ENCODE measurements around the gene MMP3.

The MMP3 gene

DNA sequence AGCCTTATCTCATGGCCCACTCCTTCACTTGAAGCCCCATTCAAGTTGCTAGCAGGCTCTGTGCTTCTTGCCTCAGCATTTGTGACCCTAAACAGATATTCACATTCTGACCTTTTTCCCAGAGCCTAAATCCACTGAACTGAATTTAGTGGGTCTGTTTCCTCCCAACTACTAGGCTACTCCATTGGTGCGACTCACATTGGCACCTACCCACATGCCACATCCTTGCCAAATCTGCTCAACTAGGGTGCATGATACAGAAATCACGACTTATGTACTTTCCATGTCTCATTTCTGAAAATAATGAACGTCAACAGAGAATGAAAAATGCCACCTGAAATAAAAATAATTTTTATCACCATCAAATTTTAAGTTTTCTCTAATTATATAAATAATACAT lies 39.7 kb upstream of the MMP3 start:
- TF ChIP-seq PPARA (CRISPR knock-in tag; IDR thresholded peaks at IDR 0.05; ENCODE audit: borderline replicate concordance) (no peak), TCF4 (CRISPR knock-in tag; IDR thresholded peaks at IDR 0.05; ENCODE audit: borderline replicate concordance) (no peak), ZFP3 (CRISPR knock-in tag; IDR thresholded peaks at IDR 0.05) (no peak), PATZ1 (CRISPR knock-in tag; IDR thresholded peaks at IDR 0.05; ENCODE audit: borderline replicate concordance) (no peak)
- TF ChIP-seq, protein P1, sequence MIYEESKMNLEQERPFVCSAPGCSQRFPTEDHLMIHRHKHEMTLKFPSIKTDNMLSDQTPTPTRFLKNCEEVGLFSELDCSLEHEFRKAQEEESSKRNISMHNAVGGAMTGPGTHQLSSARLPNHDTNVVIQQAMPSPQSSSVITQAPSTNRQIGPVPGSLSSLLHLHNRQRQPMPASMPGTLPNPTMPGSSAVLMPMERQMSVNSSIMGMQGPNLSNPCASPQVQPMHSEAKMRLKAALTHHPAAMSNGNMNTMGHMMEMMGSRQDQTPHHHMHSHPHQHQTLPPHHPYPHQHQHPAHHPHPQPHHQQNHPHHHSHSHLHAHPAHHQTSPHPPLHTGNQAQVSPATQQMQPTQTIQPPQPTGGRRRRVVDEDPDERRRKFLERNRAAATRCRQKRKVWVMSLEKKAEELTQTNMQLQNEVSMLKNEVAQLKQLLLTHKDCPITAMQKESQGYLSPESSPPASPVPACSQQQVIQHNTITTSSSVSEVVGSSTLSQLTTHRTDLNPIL (CRISPR knock-in tag; IDR thresholded peaks at IDR 0.05; ENCODE audit: low read depth) = no peak
- TF ChIP-seq, protein P2, sequence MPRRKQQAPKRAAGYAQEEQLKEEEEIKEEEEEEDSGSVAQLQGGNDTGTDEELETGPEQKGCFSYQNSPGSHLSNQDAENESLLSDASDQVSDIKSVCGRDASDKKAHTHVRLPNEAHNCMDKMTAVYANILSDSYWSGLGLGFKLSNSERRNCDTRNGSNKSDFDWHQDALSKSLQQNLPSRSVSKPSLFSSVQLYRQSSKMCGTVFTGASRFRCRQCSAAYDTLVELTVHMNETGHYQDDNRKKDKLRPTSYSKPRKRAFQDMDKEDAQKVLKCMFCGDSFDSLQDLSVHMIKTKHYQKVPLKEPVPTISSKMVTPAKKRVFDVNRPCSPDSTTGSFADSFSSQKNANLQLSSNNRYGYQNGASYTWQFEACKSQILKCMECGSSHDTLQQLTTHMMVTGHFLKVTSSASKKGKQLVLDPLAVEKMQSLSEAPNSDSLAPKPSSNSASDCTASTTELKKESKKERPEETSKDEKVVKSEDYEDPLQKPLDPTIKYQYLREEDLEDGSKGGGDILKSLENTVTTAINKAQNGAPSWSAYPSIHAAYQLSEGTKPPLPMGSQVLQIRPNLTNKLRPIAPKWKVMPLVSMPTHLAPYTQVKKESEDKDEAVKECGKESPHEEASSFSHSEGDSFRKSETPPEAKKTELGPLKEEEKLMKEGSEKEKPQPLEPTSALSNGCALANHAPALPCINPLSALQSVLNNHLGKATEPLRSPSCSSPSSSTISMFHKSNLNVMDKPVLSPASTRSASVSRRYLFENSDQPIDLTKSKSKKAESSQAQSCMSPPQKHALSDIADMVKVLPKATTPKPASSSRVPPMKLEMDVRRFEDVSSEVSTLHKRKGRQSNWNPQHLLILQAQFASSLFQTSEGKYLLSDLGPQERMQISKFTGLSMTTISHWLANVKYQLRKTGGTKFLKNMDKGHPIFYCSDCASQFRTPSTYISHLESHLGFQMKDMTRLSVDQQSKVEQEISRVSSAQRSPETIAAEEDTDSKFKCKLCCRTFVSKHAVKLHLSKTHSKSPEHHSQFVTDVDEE (CRISPR knock-in tag; IDR thresholded peaks at IDR 0.05) = no peak
- ATAC-seq = no peak

GRCh38 chr11:102882389-102883024 lies 39.1 kb upstream of the MMP3 start:
- no peak for TF ChIP-seq ISL1 (CRISPR knock-in tag; IDR thresholded peaks at IDR 0.05)
- no peak for TF ChIP-seq CSDC2 (CRISPR knock-in tag; IDR thresholded peaks at IDR 0.05)
- TF ChIP-seq ARNTL (CRISPR knock-in tag; IDR thresholded peaks at IDR 0.05; ENCODE audit: borderline replicate concordance, low read depth) = no peak
- TF ChIP-seq SNAI2 (CRISPR knock-in tag; IDR thresholded peaks at IDR 0.05) = no peak
- ATAC-seq = no peak

- no peak for ATAC-seq
- TF ChIP-seq PATZ1 (CRISPR knock-in tag; IDR thresholded peaks at IDR 0.05; ENCODE audit: borderline replicate concordance) (no peak), ESRRG (CRISPR knock-in tag; IDR thresholded peaks at IDR 0.05) (no peak), PPARA (CRISPR knock-in tag; IDR thresholded peaks at IDR 0.05; ENCODE audit: borderline replicate concordance) (no peak), SNAI2 (CRISPR knock-in tag; IDR thresholded peaks at IDR 0.05) (no peak), ZFP30 (CRISPR knock-in tag; IDR thresholded peaks at IDR 0.05) (no peak), CSDC2 (CRISPR knock-in tag; IDR thresholded peaks at IDR 0.05) (no peak), ZNF565 (CRISPR knock-in tag; conservative IDR thresholded peaks at IDR 0.05; ENCODE audit: low read depth) (no peak), ZNF8 (CRISPR knock-in tag; IDR thresholded peaks at IDR 0.05) (no peak), RARB (CRISPR knock-in tag; IDR thresholded peaks at IDR 0.05) (no peak), ZC3H10 (CRISPR knock-in tag; IDR thresholded peaks at IDR 0.05) (no peak), ARNTL (CRISPR knock-in tag; IDR thresholded peaks at IDR 0.05; ENCODE audit: borderline replicate concordance, low read depth) (no peak), ZFP3 (CRISPR knock-in tag; IDR thresholded peaks at IDR 0.05) (no peak)
- TF ChIP-seq, protein P1 (CRISPR knock-in tag; IDR thresholded peaks at IDR 0.05; ENCODE audit: low read depth) = no peak
- TF ChIP-seq, protein P3, sequence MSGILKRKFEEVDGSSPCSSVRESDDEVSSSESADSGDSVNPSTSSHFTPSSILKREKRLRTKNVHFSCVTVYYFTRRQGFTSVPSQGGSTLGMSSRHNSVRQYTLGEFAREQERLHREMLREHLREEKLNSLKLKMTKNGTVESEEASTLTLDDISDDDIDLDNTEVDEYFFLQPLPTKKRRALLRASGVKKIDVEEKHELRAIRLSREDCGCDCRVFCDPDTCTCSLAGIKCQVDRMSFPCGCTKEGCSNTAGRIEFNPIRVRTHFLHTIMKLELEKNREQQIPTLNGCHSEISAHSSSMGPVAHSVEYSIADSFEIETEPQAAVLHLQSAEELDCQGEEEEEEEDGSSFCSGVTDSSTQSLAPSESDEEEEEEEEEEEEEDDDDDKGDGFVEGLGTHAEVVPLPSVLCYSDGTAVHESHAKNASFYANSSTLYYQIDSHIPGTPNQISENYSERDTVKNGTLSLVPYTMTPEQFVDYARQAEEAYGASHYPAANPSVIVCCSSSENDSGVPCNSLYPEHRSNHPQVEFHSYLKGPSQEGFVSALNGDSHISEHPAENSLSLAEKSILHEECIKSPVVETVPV (CRISPR knock-in tag; IDR thresholded peaks at IDR 0.05) = no peak
These were observed 36.4 kb upstream of the MMP3 start for GRCh38 chr11:102879801-102880200.

All from SK-N-SH treated with all-trans-retinoic acid at 6 μM for 48 hours (cell line).